DND-41 (cell line): ENCODE data around the gene SEPTIN10.

Experiments used
- ATAC-seq: fragments of 200-7000 bp; cut with Tn5 transposase; 3 replicates; pipeline ENCODE4 v1.9.1; 2021; ENCODE audit warnings: low read depth; ENCODE audit not compliant: insufficient read depth
- DNase-seq: peaks from one replicate; pipeline ENCODE4 v3.0.0-alpha.2; 2020
- H2AFZ ChIP-seq: 2 replicates; pipeline ENCODE4 v1.6.0; 2012; ENCODE audit warnings: low read depth, low read length
- H3K27ac ChIP-seq: 2 replicates; pipeline ENCODE4 v1.5.1; 2012; ENCODE audit warnings: low read length, inconsistent platforms
- H3K27me3 ChIP-seq: fragments of 200-600 bp; sonication (generic); 2 replicates; pipeline ENCODE4 v1.6.0; 2012; ENCODE audit warnings: low read length, mild to moderate bottlenecking, inconsistent platforms; ENCODE audit not compliant: insufficient read depth, poor library complexity
- H3K36me3 ChIP-seq: 2 replicates; pipeline ENCODE4 v1.5.1; 2012; ENCODE audit warnings: low read length, inconsistent platforms; ENCODE audit not compliant: insufficient read depth
- H3K4me1 ChIP-seq: 2 replicates; pipeline ENCODE4 v1.5.1; 2012; ENCODE audit warnings: mild to moderate bottlenecking, low read length; ENCODE audit not compliant: insufficient read depth
- H3K4me2 ChIP-seq: 2 replicates; pipeline ENCODE4 v1.6.0; 2012; ENCODE audit warnings: mild to moderate bottlenecking, moderate library complexity, low read length, inconsistent platforms; ENCODE audit not compliant: insufficient read depth
- H3K4me3 ChIP-seq, 2 experiments: fragments of 200-600 bp in 1 of 2; shearing (Covaris generic) in 1 of 2; 2 replicates each; pipeline ENCODE4 v1.5.1; 2012 to 2016; ENCODE audit warnings: inconsistent platforms in 2 of 2, low read length in 2 of 2, mild to moderate bottlenecking in 2 of 2, low read depth in 1 of 2, moderate library complexity in 1 of 2
- H3K79me2 ChIP-seq: 2 replicates; pipeline ENCODE4 v1.6.0; 2012; ENCODE audit warnings: low read length, inconsistent platforms; ENCODE audit not compliant: insufficient read depth
- H3K9ac ChIP-seq: 2 replicates; pipeline ENCODE4 v1.6.0; 2012; ENCODE audit warnings: low read depth, mild to moderate bottlenecking, inconsistent platforms, low read length, moderate library complexity
- H3K9me3 ChIP-seq: 2 replicates; pipeline ENCODE4 v1.5.1; 2012; ENCODE audit warnings: low read length, moderate library complexity, mild to moderate bottlenecking, inconsistent platforms; ENCODE audit not compliant: insufficient read depth, severe bottlenecking
- H4K20me1 ChIP-seq: 2 replicates; pipeline ENCODE4 v1.6.0; 2012; ENCODE audit warnings: low read length; ENCODE audit not compliant: insufficient read depth
- CTCF ChIP-seq: IDR thresholded peaks from 2 replicates; pipeline ENCODE4 v1.5.1; 2012; ENCODE audit warnings: borderline replicate concordance, low read length, moderate library complexity, mild to moderate bottlenecking; ENCODE audit not compliant: poor library complexity, severe bottlenecking; ENCODE audit errors: extremely low read depth
- EZH2 ChIP-seq: IDR thresholded peaks from 3 replicates; pipeline ENCODE4 v1.6.1; 2012; ENCODE audit warnings: borderline replicate concordance, low read depth, mild to moderate bottlenecking, moderate library complexity, low read length, inconsistent platforms; ENCODE audit not compliant: severe bottlenecking

The SEPTIN10 gene

GRCh38 chr2:109510136-109511028 is 103.4 kb downstream of the SEPTIN10 start:
- no peak overlapping the region for H3K4me3 ChIP-seq
- H3K9me3 ChIP-seq: no peaks in the 10 kb centered on the region
- peak; percentile 93 for TF ChIP-seq CTCF
- no peak for TF ChIP-seq EZH2
- no peak overlapping the region for H3K9ac ChIP-seq
- no peaks in the 10 kb centered on the region for H3K79me2 ChIP-seq
- DNase-seq: peak; percentile 82
- H4K20me1 ChIP-seq: peaks cover 3% of the 10 kb centered on the region; the same call in 1 of the 2 replicates
- no peak overlapping the region for H3K4me2 ChIP-seq
- H2AFZ ChIP-seq: no peak overlapping the region
- no peak overlapping the region for H3K27ac ChIP-seq
- H3K4me1 ChIP-seq: no peaks in the 10 kb centered on the region
- no peaks in the 10 kb centered on the region for H3K27me3 ChIP-seq
- H3K36me3 ChIP-seq: no peaks in the 10 kb centered on the region
- peak; percentile 92 for ATAC-seq

GRCh38 chr2:109508556-109508955 is 105.2 kb downstream of the SEPTIN10 start:
- no peaks in the 10 kb centered on the region for H3K79me2 ChIP-seq
- DNase-seq (no peak), ATAC-seq (no peak)
- H3K4me2 ChIP-seq: no peak overlapping the region
- H3K4me3 ChIP-seq: no peak overlapping the region
- H3K9ac ChIP-seq: no peak overlapping the region
- H3K27me3 ChIP-seq: no peaks in the 10 kb centered on the region
- peaks cover 3% of the 10 kb centered on the region; the same call in 1 of the 2 replicates for H4K20me1 ChIP-seq
- H2AFZ ChIP-seq: no peak overlapping the region
- H3K36me3 ChIP-seq: no peaks in the 10 kb centered on the region
- no peaks in the 10 kb centered on the region for H3K9me3 ChIP-seq
- no peaks in the 10 kb centered on the region for H3K4me1 ChIP-seq
- H3K27ac ChIP-seq: no peak overlapping the region
- TF ChIP-seq EZH2: no peak
- TF ChIP-seq CTCF: no peak

- no peak overlapping the region for H3K27ac ChIP-seq
- H3K36me3 ChIP-seq: no peaks in the 10 kb centered on the region
- ATAC-seq (no peak), DNase-seq (no peak)
- no peak overlapping the region for H2AFZ ChIP-seq
- H3K4me1 ChIP-seq: no peaks in the 10 kb centered on the region
- H3K9ac ChIP-seq: no peak overlapping the region
- no peaks in the 10 kb centered on the region for H3K27me3 ChIP-seq
- no peak overlapping the region for H3K4me2 ChIP-seq
- peaks cover 3% of the 10 kb centered on the region; the same call in 1 of the 2 replicates for H4K20me1 ChIP-seq
- H3K9me3 ChIP-seq: no peaks in the 10 kb centered on the region
- no peaks in the 10 kb centered on the region for H3K79me2 ChIP-seq
- no peak for TF ChIP-seq EZH2
- TF ChIP-seq CTCF: no peak
- no peak overlapping the region for H3K4me3 ChIP-seq
Observed at GRCh38 chr2:109507828-109508227, 105.9 kb downstream of the SEPTIN10 start.
